Trophoblast cell (in vitro differentiated cells and primary cell): Measurements from ENCODE around the gene ABCB8.
"Not testable (repeated sequence)": the region's sequence is repeated elsewhere in the genome, so short reads cannot be mapped to it uniquely, and the experiment has no call there.

Experiments
- DNase-seq, 2 donors: peaks; one replicate each; pipeline ENCODE4 v3.0.0-alpha.2; 2016
- H2AFZ ChIP-seq: 2 replicates; pipeline ENCODE4 v1.6.1; 2013; ENCODE audit warnings: low read length, moderate library complexity, mild to moderate bottlenecking; ENCODE audit not compliant: insufficient read depth, poor library complexity
- H2AK5ac ChIP-seq: 2 replicates; pipeline ENCODE4 v1.6.1; 2013; ENCODE audit warnings: mild to moderate bottlenecking, low read length
- H2BK120ac ChIP-seq: 2 replicates; pipeline ENCODE4 v1.6.1; 2013; ENCODE audit warnings: low read length, mild to moderate bottlenecking, moderate library complexity; ENCODE audit not compliant: insufficient read depth, poor library complexity
- H2BK12ac ChIP-seq: 2 replicates; pipeline ENCODE4 v1.6.1; 2013; ENCODE audit warnings: mild to moderate bottlenecking, low read length, moderate library complexity
- H2BK5ac ChIP-seq: 2 replicates; pipeline ENCODE4 v1.6.1; 2013; ENCODE audit warnings: low read length, low read depth, moderate library complexity, mild to moderate bottlenecking; ENCODE audit not compliant: poor library complexity
- H3K14ac ChIP-seq: 2 replicates; pipeline ENCODE4 v1.6.1; 2013; ENCODE audit warnings: mild to moderate bottlenecking, low read length
- H3K18ac ChIP-seq: 2 replicates; pipeline ENCODE4 v1.6.1; 2013; ENCODE audit warnings: mild to moderate bottlenecking, low read length
- H3K23ac ChIP-seq: 2 replicates; pipeline ENCODE4 v1.6.1; 2013; ENCODE audit warnings: low read length
- H3K27ac ChIP-seq: 2 replicates; pipeline ENCODE4 v1.5.1; 2013; ENCODE audit warnings: low read depth, mild to moderate bottlenecking, inconsistent platforms, low read length, moderate library complexity
- H3K27me3 ChIP-seq: 2 replicates; pipeline ENCODE4 v1.6.1; 2013; ENCODE audit warnings: inconsistent platforms, mild to moderate bottlenecking, low read length, moderate library complexity; ENCODE audit not compliant: insufficient read depth
- H3K36me3 ChIP-seq, 2 experiments: 1 replicate in 1 of 2; 2 replicates in 1 of 2; pipeline ENCODE4 v1.6.1; 2013; ENCODE audit warnings: low read length in 2 of 2, mild to moderate bottlenecking in 2 of 2, moderate library complexity in 1 of 2; ENCODE audit not compliant: insufficient read depth in 2 of 2, control insufficient read depth in 1 of 2
- H3K4ac ChIP-seq: 2 replicates; pipeline ENCODE4 v1.6.1; 2013; ENCODE audit warnings: low read depth, mild to moderate bottlenecking, low read length, moderate library complexity
- H3K4me1 ChIP-seq, 2 experiments: 1 replicate in 1 of 2; 2 replicates in 1 of 2; pipeline ENCODE4 v1.6.1; 2013; ENCODE audit warnings: low read length in 2 of 2, mild to moderate bottlenecking in 2 of 2, moderate library complexity in 1 of 2; ENCODE audit not compliant: insufficient read depth in 2 of 2, control insufficient read depth in 1 of 2
- H3K4me2 ChIP-seq: 2 replicates; pipeline ENCODE4 v1.6.1; 2013; ENCODE audit warnings: inconsistent platforms, mild to moderate bottlenecking, low read length, moderate library complexity
- H3K4me3 ChIP-seq: 2 replicates; pipeline ENCODE4 v1.5.1; 2013; ENCODE audit warnings: mild to moderate bottlenecking, low read depth, low read length, inconsistent platforms
- H3K79me1 ChIP-seq: one replicate; pipeline ENCODE4 v1.6.1; 2013; ENCODE audit warnings: low read length
- H3K79me2 ChIP-seq: 2 replicates; pipeline ENCODE4 v1.6.1; 2013; ENCODE audit warnings: low read length, mild to moderate bottlenecking; ENCODE audit not compliant: control insufficient read depth, insufficient read depth, poor library complexity
- H3K9ac ChIP-seq: 2 replicates; pipeline ENCODE4 v1.6.1; 2013; ENCODE audit warnings: mild to moderate bottlenecking, low read length
- H3K9me3 ChIP-seq: 2 replicates; pipeline ENCODE4 v1.6.1; 2013; ENCODE audit warnings: low read depth, mild to moderate bottlenecking, control low read depth, inconsistent platforms, low read length; ENCODE audit not compliant: insufficient read depth
- H4K12ac ChIP-seq: 2 replicates; pipeline ENCODE4 v1.6.1; 2013; ENCODE audit warnings: low read depth, mild to moderate bottlenecking, low read length, moderate library complexity
- H4K8ac ChIP-seq: 2 replicates; pipeline ENCODE4 v1.6.1; 2013; ENCODE audit warnings: low read depth, mild to moderate bottlenecking, low read length, moderate library complexity
- H4K91ac ChIP-seq: one replicate; pipeline ENCODE4 v1.6.1; 2013; ENCODE audit warnings: low read depth, mild to moderate bottlenecking, low read length, moderate library complexity
- WGBS: extraction: QIAGEN DNeasy Blood & Tissue Kit; methylation state at CpG from one replicate; pipeline ENCODE4 v1.1.7; 2013; ENCODE audit warnings: missing lambda C conversion rate; ENCODE audit not compliant: insufficient read length, insufficient coverage; ENCODE audit errors: extremely low coverage; 5-methylcytosine and 5-hydroxymethylcytosine counted together

Gene ABCB8

GRCh38 chr7:151038951-151039849, 10.9 kb downstream of the ABCB8 start:
- Histone ChIP-seq H3K9me3 (peaks cover 1% of the 10 kb centered on the region), H3K27me3 (no peaks in the 10 kb centered on the region), H3K23ac (no peak overlapping the region), H3K79me2 (no peaks in the 10 kb centered on the region), H2BK5ac (peak overlapping the region; percentile 64), H3K4me1 (peaks cover 19 to 21% of the 10 kb centered on the region in 2 experiments), H3K4me3 (no peak overlapping the region), H2AK5ac (peak overlapping the region; percentile 31), H2AFZ (no peak overlapping the region), H3K4me2 (no peak overlapping the region), H4K12ac (no peak overlapping the region), H3K36me3 (peaks cover 42 to 55% of the 10 kb centered on the region in 2 experiments), H3K18ac (peak overlapping the region; percentile 40), H3K27ac (peak overlapping the region; percentile 87), H4K8ac (peak overlapping the region; percentile 25), H4K91ac (peak overlapping the region; percentile 74), H3K79me1 (peaks cover 13% of the 10 kb centered on the region), H3K4ac (peak overlapping the region; percentile 13), H3K14ac (peak overlapping the region; percentile 41), H2BK12ac (peak overlapping the region; percentile 42), H3K9ac (no peak overlapping the region), H2BK120ac (peak overlapping the region; percentile 65)
- peak; percentile 66 to 70 for DNase-seq
- WGBS, result no CpG with 5 or more reads among the region's 12 CpGs

- WGBS, result no CpG with 5 or more reads among the region's 18 CpGs
- H3K4me1 ChIP-seq, result peaks cover 19 to 21% of the 10 kb centered on the region in 2 experiments
- H3K36me3 ChIP-seq, result peaks cover 40 to 49% of the 10 kb centered on the region in 2 experiments
- no peak overlapping the region for H3K9ac ChIP-seq
- no peak overlapping the region for H3K4me3 ChIP-seq
- peaks cover 13% of the 10 kb centered on the region for H3K79me1 ChIP-seq
- H3K9me3 ChIP-seq, result peaks cover 1% of the 10 kb centered on the region
- H4K12ac ChIP-seq, result no peak overlapping the region
- H2AK5ac ChIP-seq, result peak overlapping the region; percentile 31
- DNase-seq, result no peak
- H3K79me2 ChIP-seq, result no peaks in the 10 kb centered on the region
- H3K27ac ChIP-seq, result peak overlapping the region; percentile 76
- no peak overlapping the region for H2AFZ ChIP-seq
- H2BK5ac ChIP-seq, result peak overlapping the region; percentile 64
- H3K4ac ChIP-seq, result peak overlapping the region; percentile 12
- H4K8ac ChIP-seq, result peak overlapping the region; percentile 25
- H4K91ac ChIP-seq, result peak overlapping the region; percentile 74
- peak overlapping the region; percentile 65 for H2BK120ac ChIP-seq
- H3K23ac ChIP-seq, result no peak overlapping the region
- H2BK12ac ChIP-seq, result peak overlapping the region; percentile 42
- peak overlapping the region; percentile 33 for H3K18ac ChIP-seq
- H3K27me3 ChIP-seq, result no peaks in the 10 kb centered on the region
- no peak overlapping the region for H3K4me2 ChIP-seq
- H3K14ac ChIP-seq, result peak overlapping the region; percentile 41
These were observed 11.7 kb downstream of the ABCB8 start for GRCh38 chr7:151039850-151040548.

- Histone ChIP-seq H4K91ac (peak overlapping the region; percentile 74), H3K4ac (no peak overlapping the region), H2AK5ac (peak overlapping the region; percentile 13), H3K23ac (no peak overlapping the region), H2BK5ac (no peak overlapping the region), H3K79me2 (no peaks in the 10 kb centered on the region), H3K18ac (no peak overlapping the region), H3K4me1 (peaks cover 19 to 21% of the 10 kb centered on the region in 2 experiments), H4K8ac (no peak overlapping the region), H3K9ac (no peak overlapping the region), H2BK12ac (peak overlapping the region; percentile 42), H2BK120ac (peak overlapping the region; percentile 65), H3K27ac (no peak overlapping the region), H3K4me2 (no peak overlapping the region), H3K79me1 (peaks cover 13% of the 10 kb centered on the region), H2AFZ (no peak overlapping the region), H3K36me3 (peaks cover 39 to 47% of the 10 kb centered on the region in 2 experiments), H4K12ac (no peak overlapping the region), H3K4me3 (no peak overlapping the region), H3K14ac (peak overlapping the region; percentile 33), H3K9me3 (peaks cover 1% of the 10 kb centered on the region), H3K27me3 (no peaks in the 10 kb centered on the region)
- WGBS, result no CpG with 5 or more reads among the region's 30 CpGs
- no peak for DNase-seq
These were observed 12.5 kb downstream of the ABCB8 start for GRCh38 chr7:151040616-151041375.

GRCh38 chr7:151043449-151043848, 15.2 kb downstream of the ABCB8 start:
- H3K27ac ChIP-seq, H2BK5ac ChIP-seq, H2BK120ac ChIP-seq, H3K4me2 ChIP-seq, H3K9ac ChIP-seq, H4K8ac ChIP-seq, H4K91ac ChIP-seq, H3K23ac ChIP-seq, H2BK12ac ChIP-seq, H4K12ac ChIP-seq, H3K18ac ChIP-seq, H3K4ac ChIP-seq, H3K14ac ChIP-seq, H3K4me3 ChIP-seq, DNase-seq, H2AFZ ChIP-seq, H2AK5ac ChIP-seq, H3K79me2 ChIP-seq, H3K9me3 ChIP-seq, H3K27me3 ChIP-seq: not testable (repeated sequence)
- peaks cover 11% of the 10 kb centered on the region for H3K79me1 ChIP-seq
- H3K36me3 ChIP-seq, result peaks cover 26 to 33% of the 10 kb centered on the region in 2 experiments
- H3K4me1 ChIP-seq, result peaks cover 17 to 18% of the 10 kb centered on the region in 2 experiments
- no CpG with 5 or more reads among the region's 10 CpGs for WGBS
